ENCODE measurements around the gene AGR2.

DNA sequence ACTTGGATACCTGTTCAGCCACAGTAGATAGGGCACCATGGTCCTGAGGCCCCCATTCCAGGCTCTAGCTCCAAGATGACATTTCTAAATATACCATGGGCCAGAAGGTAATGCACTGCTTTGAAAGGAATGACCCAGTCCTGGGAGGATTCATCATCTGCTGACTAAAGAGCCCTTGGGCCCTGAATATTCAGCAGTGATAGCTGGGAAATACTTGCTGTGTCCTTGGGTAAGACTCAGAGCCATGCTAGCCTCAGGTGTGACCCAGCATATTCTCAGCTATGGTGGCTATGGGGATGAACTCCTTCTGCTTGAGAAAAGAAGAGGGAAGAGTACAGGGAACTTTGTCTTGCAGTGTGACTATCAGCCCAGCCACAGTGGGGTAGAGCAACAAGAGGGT, 21.3 kb upstream of the AGR2 start:
- TF ChIP-seq, protein P1, sequence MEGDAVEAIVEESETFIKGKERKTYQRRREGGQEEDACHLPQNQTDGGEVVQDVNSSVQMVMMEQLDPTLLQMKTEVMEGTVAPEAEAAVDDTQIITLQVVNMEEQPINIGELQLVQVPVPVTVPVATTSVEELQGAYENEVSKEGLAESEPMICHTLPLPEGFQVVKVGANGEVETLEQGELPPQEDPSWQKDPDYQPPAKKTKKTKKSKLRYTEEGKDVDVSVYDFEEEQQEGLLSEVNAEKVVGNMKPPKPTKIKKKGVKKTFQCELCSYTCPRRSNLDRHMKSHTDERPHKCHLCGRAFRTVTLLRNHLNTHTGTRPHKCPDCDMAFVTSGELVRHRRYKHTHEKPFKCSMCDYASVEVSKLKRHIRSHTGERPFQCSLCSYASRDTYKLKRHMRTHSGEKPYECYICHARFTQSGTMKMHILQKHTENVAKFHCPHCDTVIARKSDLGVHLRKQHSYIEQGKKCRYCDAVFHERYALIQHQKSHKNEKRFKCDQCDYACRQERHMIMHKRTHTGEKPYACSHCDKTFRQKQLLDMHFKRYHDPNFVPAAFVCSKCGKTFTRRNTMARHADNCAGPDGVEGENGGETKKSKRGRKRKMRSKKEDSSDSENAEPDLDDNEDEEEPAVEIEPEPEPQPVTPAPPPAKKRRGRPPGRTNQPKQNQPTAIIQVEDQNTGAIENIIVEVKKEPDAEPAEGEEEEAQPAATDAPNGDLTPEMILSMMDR (IDR thresholded peaks at IDR 0.05), result no peak
- TF ChIP-seq EP300 (IDR thresholded peaks at IDR 0.05), result no peak

Data from tibial nerve (tissue), 4 donors.